ENCODE measurements around the gene MDC1. TPM values are rescaled to one million over a fixed set of nuclear protein-coding genes. Genes with fewer than 3 reads are reported as not detected.

MDC1 gene
- total RNA-seq, 1 experiment from 2014 or later: 77.6 TPM

- no peak overlapping the region for H3K9ac ChIP-seq (ENCODE audit: extremely low read depth, insufficient read length, low read length)
Observed at GRCh38 chr6:30761791-30762429, 44.8 kb upstream of the MDC1 start.

More at GRCh38 chr6:30761791-30762429, 44.8 kb upstream of the MDC1 start:
- H3K9me3 ChIP-seq (ENCODE audit: control insufficient read depth, low read depth, low read length): no peaks in the 10 kb centered on the region
- TF ChIP-seq, protein P1, sequence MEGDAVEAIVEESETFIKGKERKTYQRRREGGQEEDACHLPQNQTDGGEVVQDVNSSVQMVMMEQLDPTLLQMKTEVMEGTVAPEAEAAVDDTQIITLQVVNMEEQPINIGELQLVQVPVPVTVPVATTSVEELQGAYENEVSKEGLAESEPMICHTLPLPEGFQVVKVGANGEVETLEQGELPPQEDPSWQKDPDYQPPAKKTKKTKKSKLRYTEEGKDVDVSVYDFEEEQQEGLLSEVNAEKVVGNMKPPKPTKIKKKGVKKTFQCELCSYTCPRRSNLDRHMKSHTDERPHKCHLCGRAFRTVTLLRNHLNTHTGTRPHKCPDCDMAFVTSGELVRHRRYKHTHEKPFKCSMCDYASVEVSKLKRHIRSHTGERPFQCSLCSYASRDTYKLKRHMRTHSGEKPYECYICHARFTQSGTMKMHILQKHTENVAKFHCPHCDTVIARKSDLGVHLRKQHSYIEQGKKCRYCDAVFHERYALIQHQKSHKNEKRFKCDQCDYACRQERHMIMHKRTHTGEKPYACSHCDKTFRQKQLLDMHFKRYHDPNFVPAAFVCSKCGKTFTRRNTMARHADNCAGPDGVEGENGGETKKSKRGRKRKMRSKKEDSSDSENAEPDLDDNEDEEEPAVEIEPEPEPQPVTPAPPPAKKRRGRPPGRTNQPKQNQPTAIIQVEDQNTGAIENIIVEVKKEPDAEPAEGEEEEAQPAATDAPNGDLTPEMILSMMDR (conservative IDR thresholded peaks at IDR 0.05): no peak
- H3K4me2 ChIP-seq (ENCODE audit: insufficient read depth, insufficient read length, low read length): no peak overlapping the region
- H4K5ac ChIP-seq (ENCODE audit: insufficient read length, low read depth, low read length): no peak overlapping the region
- no peak overlapping the region for H2BK20ac ChIP-seq (ENCODE audit: low read depth, low read length, poor library complexity, severe bottlenecking)
- no peak overlapping the region for H2BK5ac ChIP-seq (ENCODE audit: insufficient read length, low read length)
- no peak overlapping the region for H2AK5ac ChIP-seq (ENCODE audit: insufficient read length, low read length)
- no peak overlapping the region for H3K27ac ChIP-seq (ENCODE audit: insufficient read length, low read depth, low read length)
- no peak for DNase-seq
- H3K18ac ChIP-seq (ENCODE audit: insufficient read length, low read depth, low read length): no peak overlapping the region
- no CpG with 5 or more reads among the region's 4 CpGs for WGBS (ENCODE audit: extremely low coverage, insufficient read length, low lambda C conversion rate)
- no peak overlapping the region for H2BK12ac ChIP-seq (ENCODE audit: insufficient read length, low read depth, low read length)
- H2AFZ ChIP-seq (ENCODE audit: low read length): no peak overlapping the region
- no peak overlapping the region for H3K4ac ChIP-seq (ENCODE audit: low read depth, low read length)
- no peaks in the 10 kb centered on the region for H3K79me2 ChIP-seq (ENCODE audit: insufficient read depth, low read length)
- H3K9me3 Mint-ChIP-seq: no peaks in the 10 kb centered on the region
- no peaks in the 10 kb centered on the region; the same call in 1 of the 2 replicates for H3K27me3 Mint-ChIP-seq (ENCODE audit: low read depth)
- no peak overlapping the region for H3K23ac ChIP-seq (ENCODE audit: insufficient read length, low read depth, low read length)
- no peaks in the 10 kb centered on the region for H3K23me2 ChIP-seq (ENCODE audit: insufficient read length, low read depth, low read length, poor library complexity, severe bottlenecking)
- H3K4me1 ChIP-seq (ENCODE audit: insufficient read depth, low read length): peaks cover 17% of the 10 kb centered on the region; the same call in 1 of the 2 replicates
- H4K8ac ChIP-seq (replicated peaks; ENCODE audit: insufficient read length, low read depth, low read length): no peak overlapping the region
- no peak overlapping the region for H2BK120ac ChIP-seq (ENCODE audit: low read depth, low read length, poor library complexity, severe bottlenecking)
- no peak overlapping the region for H3K14ac ChIP-seq (ENCODE audit: insufficient read depth, low read length)
- no peaks in the 10 kb centered on the region; a peak in 1 of 7 replicates for H3K36me3 Mint-ChIP-seq (ENCODE audit: insufficient read depth in 1 of 3, low read depth in 3 of 3)
- no peaks in the 10 kb centered on the region for H3K27me3 ChIP-seq (ENCODE audit: insufficient read depth, low read length)
- no peaks in the 10 kb centered on the region for H3K79me1 ChIP-seq (ENCODE audit: insufficient read depth, low read depth, low read length, poor library complexity, severe bottlenecking)
- H2BK15ac ChIP-seq (ENCODE audit: low read depth, low read length): no peak overlapping the region
- H4K20me1 ChIP-seq (ENCODE audit: control insufficient read depth, insufficient read depth, insufficient read length): no peaks in the 10 kb centered on the region
- H3T11ph ChIP-seq (ENCODE audit: low read length): no peak overlapping the region
- H3K56ac ChIP-seq (ENCODE audit: insufficient read length, low read depth, low read length): no peak overlapping the region
- no peak overlapping the region for H3K4me3 Mint-ChIP-seq
- no peak overlapping the region for H4K91ac ChIP-seq (ENCODE audit: insufficient read length, low read depth, low read length)
- peak overlapping the region in 1 of 3 experiments; percentile 36; a peak in 2 of 7 replicates for H3K27ac Mint-ChIP-seq
- H3K4me1 Mint-ChIP-seq: peaks cover 51 to 61% of the 10 kb centered on the region in 2 experiments

Data from H9 (cell line).